A549 treated with RU486 at 1 μM for 4 hours (cell line): ENCODE data around the gene NFKBIL1. TPM values are rescaled to one million over a fixed set of nuclear protein-coding genes. Genes with fewer than 3 reads are reported as not detected.

Source experiments
- total RNA-seq: library from RNA; stranded (reverse); fragments of 200-300 nt; extraction: Qiagen RNA extraction; gene quantifications from 5 replicates; pipeline ENCODE4 v1.2.3, GENCODE V29; 2022; ENCODE audit warnings: low read depth

NFKBIL1 gene
- 9.3 to 11.8 TPM (median 11.3 TPM) in 5 replicates for total RNA-seq

GRCh38 chr6:31546958-31547726 is at the start of gene NFKBIL1:
Gene NFKBIL1 (plus strand): TSS chr6:31547608. CDS start chr6:31547695, 87 bp downstream.

GRCh38 chr6:31528821-31529328 is 18.5 kb upstream of the NFKBIL1 start, which contains the start of gene MCCD1:
Gene MCCD1 (plus strand): TSS chr6:31528962. CDS start chr6:31529015, 53 bp downstream.

GRCh38 chr6:31541658-31542521 is 5.5 kb upstream of the NFKBIL1 start, which contains the start of gene DDX39B:
Gene DDX39B (minus strand): TSS chr6:31542003. CDS start chr6:31540532, 1,471 bp downstream.

GRCh38 chr6:31546339-31546957 is 960 bp upstream of the NFKBIL1 start, which contains the start of gene ATP6V1G2:
Gene ATP6V1G2 (minus strand): TSS chr6:31546608. CDS start chr6:31546559, 49 bp downstream.

GRCh38 chr6:31572041-31572911 is 24.9 kb downstream of the NFKBIL1 start, which contains the start of gene LTA:
Gene LTA (plus strand): TSS chr6:31572289. CDS start chr6:31572743, 454 bp downstream.

GRCh38 chr6:31575335-31575901 is 28.0 kb downstream of the NFKBIL1 start, which contains the start of gene TNF:
Gene TNF (plus strand): TSS chr6:31575565. CDS start chr6:31575742, 177 bp downstream.

GRCh38 chr6:31582230-31582643 is 34.8 kb downstream of the NFKBIL1 start, which contains the start of gene LTB:
Gene LTB (minus strand): TSS chr6:31582424. CDS start chr6:31582417, 7 bp downstream.

GRCh38 chr6:31586008-31586407 is 38.6 kb downstream of the NFKBIL1 start, which contains the start of gene LST1:
Gene LST1 (plus strand): TSS chr6:31586277. CDS start chr6:31587300, 1,023 bp downstream.

Other genes starting within 250 kb of the NFKBIL1 start
- gene HLA-B, start 190.4 kb upstream of the NFKBIL1 start, total RNA-seq = 24.5 to 36.5 TPM (median 29.0 TPM) in 5 replicates
- 25.6 to 27.7 TPM (median 26.8 TPM) in 5 replicates for gene MICA, start 144.0 kb upstream of the NFKBIL1 start, total RNA-seq
- gene MICB, start 49.5 kb upstream of the NFKBIL1 start, total RNA-seq = 6.0 to 8.4 TPM (median 7.5 TPM) in 5 replicates
- gene MCCD1, start 18.6 kb upstream of the NFKBIL1 start, total RNA-seq = not detected in 5 replicates
- 340 to 430 TPM (median 406 TPM) in 5 replicates for gene DDX39B, start 5.6 kb upstream of the NFKBIL1 start, total RNA-seq
- gene ATP6V1G2, start 1.0 kb upstream of the NFKBIL1 start, total RNA-seq = 0.48 to 0.86 TPM (median 0.65 TPM) in 5 replicates
- 0.10 TPM in 1 of 5 replicates, not detected in the others for gene LTA, start 24.7 kb downstream of the NFKBIL1 start, total RNA-seq
- gene TNF, start 28.0 kb downstream of the NFKBIL1 start, total RNA-seq = 0.10 to 0.19 TPM in 2 of 5 replicates, not detected in the others
- 0.25 to 0.57 TPM (median 0.49 TPM) in 4 of 5 replicates, not detected in the other for gene LTB, start 34.8 kb downstream of the NFKBIL1 start, total RNA-seq
- 0.28 to 1.3 TPM in 2 of 5 replicates, not detected in the others for gene LST1, start 38.7 kb downstream of the NFKBIL1 start, total RNA-seq
- not detected in 5 replicates for gene NCR3, start 45.4 kb downstream of the NFKBIL1 start, total RNA-seq
- gene AIF1, start 67.6 kb downstream of the NFKBIL1 start, total RNA-seq = not detected in 5 replicates
- 64.9 to 89.6 TPM (median 85.2 TPM) in 5 replicates for gene PRRC2A, start 73.1 kb downstream of the NFKBIL1 start, total RNA-seq
- 107 to 155 TPM (median 142 TPM) in 5 replicates for gene BAG6, start 105.1 kb downstream of the NFKBIL1 start, total RNA-seq
- gene APOM, start 108.3 kb downstream of the NFKBIL1 start, total RNA-seq = 2.8 to 3.3 TPM (median 2.9 TPM) in 5 replicates
- 10.4 to 12.9 TPM (median 12.5 TPM) in 5 replicates for gene C6orf47, start 113.2 kb downstream of the NFKBIL1 start, total RNA-seq
- gene GPANK1, start 117.4 kb downstream of the NFKBIL1 start, total RNA-seq = 10.0 to 13.7 TPM (median 13.3 TPM) in 5 replicates
- gene CSNK2B, start 118.5 kb downstream of the NFKBIL1 start, total RNA-seq = 168 to 197 TPM (median 178 TPM) in 5 replicates
- gene LY6G5B, start 122.4 kb downstream of the NFKBIL1 start, total RNA-seq = 3.7 to 6.0 TPM (median 4.3 TPM) in 5 replicates
- gene LY6G5C, start 133.5 kb downstream of the NFKBIL1 start, total RNA-seq = 0.77 to 1.9 TPM (median 1.2 TPM) in 5 replicates
- gene ABHD16A, start 155.7 kb downstream of the NFKBIL1 start, total RNA-seq = 14.1 to 20.1 TPM (median 18.3 TPM) in 5 replicates
- not detected in 5 replicates for gene LY6G6F, start 159.3 kb downstream of the NFKBIL1 start, total RNA-seq
- not detected in 5 replicates for gene LY6G6D, start 167.7 kb downstream of the NFKBIL1 start, total RNA-seq
- 0.20 TPM in 1 of 5 replicates, not detected in the others for gene LY6G6C, start 174.1 kb downstream of the NFKBIL1 start, total RNA-seq
- gene MPIG6B, start 175.8 kb downstream of the NFKBIL1 start, total RNA-seq = not detected in 5 replicates
- gene DDAH2, start 181.7 kb downstream of the NFKBIL1 start, total RNA-seq = 26.5 to 32.4 TPM (median 29.4 TPM) in 5 replicates
- gene CLIC1, start 188.9 kb downstream of the NFKBIL1 start, total RNA-seq = 476 to 542 TPM (median 495 TPM) in 5 replicates
- 10.2 to 14.3 TPM (median 13.0 TPM) in 5 replicates for gene MSH5, start 192.4 kb downstream of the NFKBIL1 start, total RNA-seq
- 2.0 to 4.2 TPM (median 3.7 TPM) in 5 replicates for gene SAPCD1, start 215.0 kb downstream of the NFKBIL1 start, total RNA-seq
- 1.2 to 2.0 TPM (median 1.7 TPM) in 5 replicates for gene VWA7, start 229.7 kb downstream of the NFKBIL1 start, total RNA-seq
- gene VARS1, start 248.1 kb downstream of the NFKBIL1 start, total RNA-seq = 50.9 to 59.8 TPM (median 55.8 TPM) in 5 replicates